OCI-LY3 (cell line): ENCODE results near the gene MFAP2.

Experiments used
- H2AFZ ChIP-seq: fragments of 200-600, 300-600 bp; shearing (Covaris generic); 2 replicates; pipeline ENCODE4 v1.6.0; 2014; ENCODE audit warnings: antibody characterized with exemption, low read depth, low read length
- H3K27ac ChIP-seq: fragments of 200-600, 300-600 bp; sonication (generic); 2 replicates; pipeline ENCODE4 v1.5.1; 2014; ENCODE audit warnings: mild to moderate bottlenecking, low read length, moderate library complexity, mixed read lengths
- H3K27me3 ChIP-seq: fragments of 200-600, 300-600 bp; sonication (generic); 2 replicates; pipeline ENCODE4 v1.6.1; 2014; ENCODE audit warnings: low read depth, low read length, mixed read lengths
- H3K36me3 ChIP-seq: fragments of 200-600, 300-600 bp; sonication (generic); replicated peaks from 2 replicates; pipeline ENCODE3; 2014; ENCODE audit warnings: low read depth, low read length, mixed read lengths
- H3K4me1 ChIP-seq: fragments of 300-600, 200-600 bp; sonication (generic); 2 replicates; pipeline ENCODE4 v1.6.1; 2014; ENCODE audit warnings: low read length, mixed read lengths
- H3K4me2 ChIP-seq: fragments of 200-600, 300-600 bp; sonication (generic); 2 replicates; pipeline ENCODE4 v1.6.1; 2014; ENCODE audit warnings: low read length, mixed read lengths
- H3K4me3 ChIP-seq: fragments of 300-600, 200-600 bp; sonication (generic); 2 replicates; pipeline ENCODE4 v1.5.1; 2014; ENCODE audit warnings: antibody characterized with exemption, mild to moderate bottlenecking, low read length, moderate library complexity
- H3K79me2 ChIP-seq: fragments of 300-600, 200-600 bp; shearing (Covaris generic); 2 replicates; pipeline ENCODE4 v1.6.1; 2014; ENCODE audit warnings: mild to moderate bottlenecking, low read length, mixed read lengths
- H3K9ac ChIP-seq: fragments of 300-600, 200-600 bp; shearing (Covaris generic); 2 replicates; pipeline ENCODE4 v1.6.0; 2014; ENCODE audit warnings: mild to moderate bottlenecking, low read length, moderate library complexity
- H3K9me3 ChIP-seq: fragments of 200-600, 300-600 bp; shearing (Covaris generic); 2 replicates; pipeline ENCODE4 v1.6.1; 2014; ENCODE audit warnings: low read length, mixed read lengths; ENCODE audit not compliant: insufficient read depth
- H4K20me1 ChIP-seq: fragments of 200-600, 300-600 bp; sonication (generic); 2 replicates; pipeline ENCODE4 v1.6.1; 2016; ENCODE audit warnings: low read length, mixed read lengths; ENCODE audit not compliant: insufficient read depth
- CTCF ChIP-seq: fragments of 200-600, 300-600 bp; sonication (generic); IDR thresholded peaks from 2 replicates; pipeline ENCODE4 v1.5.1; 2014; ENCODE audit warnings: antibody characterized with exemption, low read length, low read depth
- EZH2phosphoT487 ChIP-seq: fragments of 200-600 bp; shearing (Covaris generic); IDR thresholded peaks from 2 replicates; pipeline ENCODE4 v1.6.1; 2018; ENCODE audit warnings: antibody characterized with exemption, mixed run types, low read depth

MFAP2 gene

GRCh38 chr1:16927711-16928485, 52.5 kb downstream of the MFAP2 start:
- Histone ChIP-seq H3K9me3 (no peaks in the 10 kb centered on the region), H3K79me2 (no peaks in the 10 kb centered on the region), H3K4me1 (no peaks in the 10 kb centered on the region), H3K9ac (no peak overlapping the region), H3K27me3 (no peaks in the 10 kb centered on the region), H3K4me2 (no peak overlapping the region), H2AFZ (no peak overlapping the region), H3K27ac (no peak overlapping the region), H4K20me1 (no peaks in the 10 kb centered on the region), H3K36me3 (no peaks in the 10 kb centered on the region), H3K4me3 (no peak overlapping the region)
- TF ChIP-seq EZH2phosphoT487: no peak
- TF ChIP-seq CTCF: no peak

GRCh38 chr1:16927256-16927655, 53.2 kb downstream of the MFAP2 start:
- no peaks in the 10 kb centered on the region for H3K36me3 ChIP-seq
- no peaks in the 10 kb centered on the region for H4K20me1 ChIP-seq
- no peaks in the 10 kb centered on the region for H3K79me2 ChIP-seq
- H3K9ac ChIP-seq: no peak overlapping the region
- H2AFZ ChIP-seq: no peak overlapping the region
- no peak overlapping the region for H3K27ac ChIP-seq
- no peak for TF ChIP-seq CTCF
- no peak for TF ChIP-seq EZH2phosphoT487
- no peak overlapping the region for H3K4me2 ChIP-seq
- no peaks in the 10 kb centered on the region for H3K9me3 ChIP-seq
- no peaks in the 10 kb centered on the region for H3K27me3 ChIP-seq
- no peak overlapping the region for H3K4me3 ChIP-seq
- H3K4me1 ChIP-seq: no peaks in the 10 kb centered on the region

- Histone ChIP-seq H4K20me1 (no peaks in the 10 kb centered on the region), H3K4me3 (no peak overlapping the region), H3K9me3 (no peaks in the 10 kb centered on the region), H3K36me3 (no peaks in the 10 kb centered on the region), H3K4me2 (no peak overlapping the region), H3K9ac (no peak overlapping the region), H3K79me2 (no peaks in the 10 kb centered on the region), H3K4me1 (no peaks in the 10 kb centered on the region), H2AFZ (no peak overlapping the region), H3K27me3 (no peaks in the 10 kb centered on the region), H3K27ac (no peak overlapping the region)
- no peak for TF ChIP-seq CTCF
- TF ChIP-seq EZH2phosphoT487: no peak
Measured at GRCh38 chr1:16926491-16927073, 53.8 kb downstream of the MFAP2 start.

GRCh38 chr1:16925635-16926490, 54.6 kb downstream of the MFAP2 start:
- H3K4me2 ChIP-seq: no peak overlapping the region
- no peak overlapping the region for H3K9ac ChIP-seq
- H3K27ac ChIP-seq: no peak overlapping the region
- 0 out of 2 replicates have a peak, but pooled peaks cover 6% of the 10 kb centered on the region for H3K4me1 ChIP-seq
- no peak overlapping the region for H3K4me3 ChIP-seq
- TF ChIP-seq CTCF (no peak), EZH2phosphoT487 (no peak)
- H3K79me2 ChIP-seq: no peaks in the 10 kb centered on the region
- no peak overlapping the region for H2AFZ ChIP-seq
- H4K20me1 ChIP-seq: no peaks in the 10 kb centered on the region
- no peaks in the 10 kb centered on the region for H3K9me3 ChIP-seq
- no peaks in the 10 kb centered on the region for H3K27me3 ChIP-seq
- H3K36me3 ChIP-seq: no peaks in the 10 kb centered on the region
